IPS-18c (cell line): ENCODE measurements around the gene ANO10.
"Not testable (repeated sequence)": the region's sequence is repeated elsewhere in the genome, so short reads cannot be mapped to it uniquely, and the experiment has no call there.

Source experiments
- H3K4me3 ChIP-seq: 2 replicates; pipeline ENCODE4 v1.7.0; 2013; ENCODE audit warnings: low read depth, mild to moderate bottlenecking, low read length, moderate library complexity; ENCODE audit not compliant: insufficient read depth
- H3K9me3 ChIP-seq: one replicate; pipeline ENCODE4 v1.6.1; 2013; ENCODE audit warnings: mild to moderate bottlenecking, low read length, moderate library complexity; ENCODE audit not compliant: control insufficient read depth, insufficient read depth

The ANO10 gene

DNA sequence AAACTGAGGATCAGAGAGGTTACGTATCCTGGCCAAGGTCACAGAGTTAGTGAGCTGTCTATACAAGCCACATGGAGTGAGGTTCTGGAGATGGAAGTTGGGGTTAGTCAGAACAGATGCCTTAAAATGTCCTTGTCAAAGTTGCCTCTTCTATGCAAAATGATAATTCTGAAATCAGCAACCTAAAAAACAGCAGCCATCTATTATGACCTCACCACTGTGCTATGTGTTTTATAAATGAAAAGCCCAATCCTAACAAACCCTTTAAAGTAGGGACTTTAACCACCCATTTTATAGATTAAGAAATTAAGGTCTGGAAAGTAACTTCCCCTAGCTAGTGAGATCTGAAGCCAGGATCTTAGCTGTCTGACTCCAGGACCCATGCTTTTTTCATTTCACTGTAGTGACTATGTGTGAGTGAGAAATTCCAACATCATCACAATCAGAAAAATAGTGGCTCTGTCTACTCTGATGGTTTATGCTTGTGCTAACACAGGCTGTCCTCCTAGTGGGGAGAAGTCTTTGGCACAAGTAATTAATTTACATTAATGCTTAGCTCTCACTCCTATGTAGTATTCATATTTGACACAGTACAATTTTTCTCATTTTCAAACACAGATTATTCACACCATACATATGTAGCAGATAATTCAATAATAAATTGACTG, 143.6 kb downstream of the ANO10 start:
- Histone ChIP-seq H3K9me3 (no peaks in the 10 kb centered on the region), H3K4me3 (no peak overlapping the region)

DNA sequence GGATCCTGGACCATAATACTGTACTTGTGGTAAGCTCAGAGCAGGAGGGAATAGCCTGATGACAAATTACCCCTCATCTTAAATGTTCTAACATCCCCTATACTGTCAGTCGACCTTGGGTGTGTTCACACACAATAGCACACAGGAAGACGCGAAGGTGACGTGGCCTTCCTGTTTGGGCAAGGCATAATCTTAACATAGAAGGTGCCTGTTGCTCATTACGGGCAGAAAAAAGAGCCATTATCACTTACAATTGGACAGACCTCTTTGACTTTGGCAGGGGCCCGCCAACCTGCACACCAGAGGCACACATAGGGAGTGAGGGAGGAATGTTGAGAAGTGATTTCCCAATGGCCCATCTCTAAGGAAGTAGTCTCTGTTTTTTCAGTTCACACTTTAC, 144.2 kb downstream of the ANO10 start:
- H3K4me3 ChIP-seq, result no peak overlapping the region
- no peaks in the 10 kb centered on the region for H3K9me3 ChIP-seq

- Histone ChIP-seq H3K9me3 (no peaks in the 10 kb centered on the region), H3K4me3 (no peak overlapping the region)
Measured at GRCh38 chr3:43473737-43474136, 148.1 kb downstream of the ANO10 start.

DNA sequence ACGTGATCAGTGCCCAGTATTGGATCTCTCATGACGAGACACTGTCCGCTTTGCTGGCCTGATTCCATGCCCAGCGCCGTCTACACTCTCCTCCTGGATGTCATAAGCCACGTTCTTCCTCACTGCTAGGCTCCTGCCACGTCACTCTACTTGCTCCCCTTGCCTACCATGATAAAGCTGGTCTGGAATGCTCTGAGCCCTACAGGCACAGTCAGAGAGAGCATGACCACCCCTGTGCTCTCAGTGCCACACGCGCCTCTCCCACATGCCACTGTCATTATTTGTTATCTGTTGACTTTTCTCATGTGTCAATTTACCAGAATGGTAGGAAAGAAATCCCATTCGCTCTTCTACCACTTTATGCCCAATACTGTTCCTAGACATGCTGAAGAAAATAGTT, 148.6 kb downstream of the ANO10 start:
- H3K4me3 ChIP-seq, result no peak overlapping the region
- H3K9me3 ChIP-seq, result no peaks in the 10 kb centered on the region

GRCh38 chr3:43468133-43468532, 153.7 kb downstream of the ANO10 start:
- Histone ChIP-seq H3K4me3 (no peak overlapping the region), H3K9me3 (peaks cover 7% of the 10 kb centered on the region)

- peaks cover 7% of the 10 kb centered on the region for H3K9me3 ChIP-seq
- H3K4me3 ChIP-seq, result no peak overlapping the region
Measured at GRCh38 chr3:43465109-43465508, 156.7 kb downstream of the ANO10 start.

DNA sequence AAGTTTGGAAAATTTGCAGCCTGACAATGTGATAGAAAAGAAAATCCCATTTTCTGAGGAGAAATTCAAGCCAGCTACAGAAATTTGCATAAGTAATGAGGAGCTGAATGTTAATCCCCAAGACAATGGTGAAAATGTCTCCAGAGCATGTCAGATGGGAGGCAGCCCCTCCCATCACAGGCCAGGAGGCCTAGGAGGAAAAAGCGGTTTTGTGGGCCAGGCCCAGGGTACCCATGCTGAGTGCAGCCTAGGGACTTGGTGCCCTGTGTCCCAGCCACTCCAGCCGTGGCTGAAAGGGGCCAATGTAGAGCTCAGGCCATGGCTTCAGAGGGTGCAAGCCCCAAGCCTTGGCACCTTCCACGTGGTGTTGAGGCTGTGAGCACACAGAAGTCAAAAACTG, 159.2 kb downstream of the ANO10 start:
- H3K4me3 ChIP-seq, H3K9me3 ChIP-seq: not testable (repeated sequence)

DNA sequence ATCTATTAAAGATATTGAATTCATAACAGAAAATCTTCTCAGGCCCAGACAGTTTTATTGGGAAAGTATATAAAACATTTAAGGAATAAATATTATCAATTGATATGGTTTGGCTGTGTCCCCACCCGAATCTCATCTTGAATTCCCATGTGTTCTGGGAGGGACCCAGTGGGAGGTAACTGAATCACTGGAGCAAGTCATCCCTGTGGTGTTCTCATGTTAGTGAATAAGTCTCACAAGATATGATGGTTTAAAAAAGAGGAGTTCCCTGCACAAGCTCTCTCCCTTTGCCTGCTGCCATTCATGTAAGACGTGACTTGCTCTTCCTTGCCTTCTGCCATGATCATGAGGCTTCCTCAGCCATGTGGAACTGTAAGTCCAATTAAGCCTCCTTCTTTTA, 160.5 kb downstream of the ANO10 start:
- peaks cover 7% of the 10 kb centered on the region for H3K9me3 ChIP-seq
- H3K4me3 ChIP-seq, result no peak overlapping the region

GRCh38 chr3:43457038-43457437, 164.8 kb downstream of the ANO10 start:
- H3K4me3 ChIP-seq, H3K9me3 ChIP-seq: not testable (repeated sequence)

DNA sequence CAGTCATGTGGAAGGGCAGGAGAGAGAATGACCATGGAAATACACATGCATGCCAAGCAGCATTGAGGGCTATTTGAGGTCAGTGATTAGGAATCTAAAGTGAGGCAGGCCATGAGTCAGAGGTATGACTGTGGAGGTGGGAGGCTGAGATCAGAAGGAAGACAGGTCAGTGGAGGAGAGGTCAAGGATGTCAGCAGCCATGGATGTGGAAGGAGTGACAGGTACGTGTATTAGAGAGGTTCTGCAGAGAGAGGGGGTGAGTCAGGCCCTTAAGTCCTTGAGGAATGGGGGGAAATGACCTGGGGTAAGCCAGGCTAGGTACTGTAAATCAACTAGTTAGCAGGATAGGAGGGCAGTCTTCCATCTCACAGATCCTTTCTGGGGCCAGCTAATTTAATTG, 166.6 kb downstream of the ANO10 start:
- no peaks in the 10 kb centered on the region for H3K9me3 ChIP-seq
- H3K4me3 ChIP-seq, result no peak overlapping the region

- Histone ChIP-seq H3K4me3 (no peak overlapping the region), H3K9me3 (no peaks in the 10 kb centered on the region)
Measured at GRCh38 chr3:43453981-43454380, 167.8 kb downstream of the ANO10 start.

DNA sequence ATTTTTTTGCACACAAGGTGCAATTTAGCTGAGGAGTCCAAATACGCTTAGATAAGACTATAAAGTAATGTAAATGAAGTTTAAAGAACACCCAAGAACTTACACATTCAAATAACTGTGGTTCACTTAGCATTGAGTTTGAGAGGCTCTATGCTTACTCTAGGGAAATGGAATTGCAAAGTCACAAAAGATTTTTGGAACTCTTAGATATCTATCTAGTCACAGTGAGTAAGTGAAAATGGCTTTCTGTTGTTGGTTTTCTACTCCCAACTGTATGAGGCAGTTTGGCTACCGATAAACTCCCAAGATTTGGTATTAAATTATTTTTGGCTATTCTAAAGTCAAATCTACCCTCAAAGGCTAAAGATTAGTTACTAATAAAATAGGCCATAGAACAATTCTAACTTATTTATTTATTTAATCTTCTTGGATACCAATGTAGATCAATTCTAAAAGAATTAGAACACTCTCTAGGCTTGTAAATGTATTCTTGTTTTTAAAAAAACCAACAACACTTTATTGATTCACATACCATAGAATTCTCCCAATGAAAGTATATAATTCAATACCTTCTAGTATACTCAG, 170.0 kb downstream of the ANO10 start:
- Histone ChIP-seq H3K9me3 (no peaks in the 10 kb centered on the region), H3K4me3 (no peak overlapping the region)

DNA sequence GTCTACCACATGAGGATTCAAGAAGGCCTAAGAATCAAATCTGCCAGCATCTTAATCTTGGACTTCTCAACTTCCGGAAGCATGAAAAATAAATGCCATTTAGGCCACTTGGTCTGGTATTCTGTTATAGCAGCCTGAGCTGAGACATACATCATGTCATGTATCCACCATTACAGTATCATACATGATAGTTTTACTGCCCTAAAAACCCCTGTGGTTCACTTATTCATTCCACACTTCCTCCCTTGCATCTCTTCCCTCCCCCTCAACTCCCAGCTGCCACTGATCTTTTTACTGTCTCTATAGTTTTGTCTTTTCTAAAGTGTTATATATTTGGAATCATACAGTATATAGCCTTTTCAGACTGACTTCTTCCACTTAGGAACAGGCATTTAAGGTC, 173.7 kb downstream of the ANO10 start:
- H3K4me3 ChIP-seq, result no peak overlapping the region
- no peaks in the 10 kb centered on the region for H3K9me3 ChIP-seq

DNA sequence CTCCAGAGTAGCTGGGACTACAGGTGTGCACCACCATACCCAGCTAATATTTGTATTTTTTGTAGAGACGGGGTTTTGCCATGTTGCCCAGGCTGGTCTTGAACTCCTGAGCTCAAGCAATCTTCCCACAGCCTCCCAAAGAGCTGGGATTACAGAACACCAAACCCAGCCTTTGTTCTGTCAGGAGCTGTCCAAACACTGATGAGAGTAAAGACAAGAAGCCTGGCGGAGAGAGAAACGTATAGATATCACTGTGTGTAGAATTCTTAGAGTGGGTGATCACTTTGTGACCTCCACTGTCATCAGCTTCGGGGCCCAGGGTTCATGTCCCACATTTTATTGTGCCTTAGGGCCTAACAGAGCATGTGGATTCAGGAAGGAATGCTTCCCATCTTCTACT, 176.0 kb downstream of the ANO10 start:
- Histone ChIP-seq H3K4me3 (no peak overlapping the region), H3K9me3 (no peaks in the 10 kb centered on the region)

- no peaks in the 10 kb centered on the region for H3K9me3 ChIP-seq
- H3K4me3 ChIP-seq, result no peak overlapping the region
Measured at GRCh38 chr3:43442872-43443395, 178.9 kb downstream of the ANO10 start.

DNA sequence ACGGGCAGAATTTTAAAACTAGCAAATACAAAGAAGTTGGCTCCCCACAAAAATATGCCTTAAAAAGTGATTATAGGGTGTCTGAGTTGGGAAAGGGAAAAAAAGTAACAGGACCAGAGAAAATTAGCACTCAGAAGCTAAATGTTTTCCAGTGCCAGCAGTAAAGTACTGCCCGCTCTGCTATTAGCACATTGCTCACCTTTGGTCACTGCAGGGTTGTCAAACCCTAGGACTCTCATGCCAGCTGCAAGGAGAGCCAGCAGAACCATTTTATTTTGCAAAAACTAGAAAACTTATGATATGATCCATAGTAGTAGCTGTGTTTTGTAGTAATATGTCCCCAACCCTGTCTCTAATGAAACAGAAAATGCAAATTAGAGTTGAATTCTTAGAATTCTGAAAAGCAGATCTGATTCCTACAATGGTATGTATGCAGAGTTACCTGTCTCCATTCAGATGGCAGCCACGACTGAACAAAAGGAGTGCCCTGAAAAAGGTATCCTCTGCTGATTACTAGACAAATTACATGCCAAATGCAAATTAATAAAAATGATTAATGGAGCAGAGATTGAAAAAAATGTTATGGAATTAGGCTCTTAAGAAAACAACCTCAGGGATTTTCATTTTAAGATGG, 185.2 kb downstream of the ANO10 start:
- Histone ChIP-seq H3K9me3 (no peaks in the 10 kb centered on the region), H3K4me3 (no peak overlapping the region)

DNA sequence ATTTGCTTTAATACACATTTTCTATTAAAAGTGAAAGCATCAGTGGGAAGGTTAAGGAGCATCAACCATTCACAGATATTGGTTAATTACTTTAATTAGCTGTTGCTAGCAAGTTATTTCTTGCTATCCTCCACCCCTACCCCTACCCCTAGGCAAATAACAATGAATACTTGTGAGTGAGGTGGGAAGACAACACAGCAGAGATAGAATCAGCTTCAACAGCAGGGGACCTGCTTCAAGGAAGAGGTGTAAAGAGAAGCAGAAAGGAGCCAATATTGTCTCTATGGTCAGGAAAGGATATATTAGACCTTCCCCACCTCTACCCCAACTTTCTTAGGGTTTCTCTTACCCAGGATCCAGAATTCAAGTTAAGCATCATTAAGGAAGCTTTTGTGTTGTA, 186.1 kb downstream of the ANO10 start:
- no peaks in the 10 kb centered on the region for H3K9me3 ChIP-seq
- H3K4me3 ChIP-seq, result no peak overlapping the region

GRCh38 chr3:43434431-43434830, 187.4 kb downstream of the ANO10 start:
- no peaks in the 10 kb centered on the region for H3K9me3 ChIP-seq
- no peak overlapping the region for H3K4me3 ChIP-seq
